ENCODE results near the gene KCTD5. TPM values are rescaled to one million over a fixed set of nuclear protein-coding genes. Genes with fewer than 3 reads are reported as not detected.

The KCTD5 gene
- total and polyA plus RNA-seq, 10 of the 15 experiments (the other 5 are each of a cell fraction or from before 2014, with no cell fraction given), result 0.58 to 56.4 (median 37.3) TPM

- TF ChIP-seq, protein P1, sequence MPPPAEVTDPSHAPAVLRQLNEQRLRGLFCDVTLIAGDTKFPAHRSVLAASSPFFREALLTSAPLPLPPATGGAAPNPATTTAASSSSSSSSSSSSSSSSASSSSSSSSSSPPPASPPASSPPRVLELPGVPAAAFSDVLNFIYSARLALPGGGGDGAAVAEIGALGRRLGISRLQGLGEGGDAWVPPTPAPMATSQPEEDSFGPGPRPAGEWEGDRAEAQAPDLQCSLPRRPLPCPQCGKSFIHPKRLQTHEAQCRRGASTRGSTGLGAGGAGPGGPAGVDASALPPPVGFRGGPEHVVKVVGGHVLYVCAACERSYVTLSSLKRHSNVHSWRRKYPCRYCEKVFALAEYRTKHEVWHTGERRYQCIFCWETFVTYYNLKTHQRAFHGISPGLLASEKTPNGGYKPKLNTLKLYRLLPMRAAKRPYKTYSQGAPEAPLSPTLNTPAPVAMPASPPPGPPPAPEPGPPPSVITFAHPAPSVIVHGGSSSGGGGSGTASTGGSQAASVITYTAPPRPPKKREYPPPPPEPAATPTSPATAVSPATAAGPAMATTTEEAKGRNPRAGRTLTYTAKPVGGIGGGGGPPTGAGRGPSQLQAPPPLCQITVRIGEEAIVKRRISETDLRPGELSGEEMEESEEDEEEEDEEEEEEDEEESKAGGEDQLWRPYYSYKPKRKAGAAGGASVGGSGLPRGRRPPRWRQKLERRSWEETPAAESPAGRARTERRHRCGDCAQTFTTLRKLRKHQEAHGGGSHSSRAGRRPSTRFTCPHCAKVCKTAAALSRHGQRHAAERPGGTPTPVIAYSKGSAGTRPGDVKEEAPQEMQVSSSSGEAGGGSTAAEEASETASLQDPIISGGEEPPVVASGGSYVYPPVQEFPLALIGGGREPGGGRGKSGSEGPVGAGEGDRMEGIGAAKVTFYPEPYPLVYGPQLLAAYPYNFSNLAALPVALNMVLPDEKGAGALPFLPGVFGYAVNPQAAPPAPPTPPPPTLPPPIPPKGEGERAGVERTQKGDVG (CRISPR knock-in tag; IDR thresholded peaks at IDR 0.05), result no peak
- TF ChIP-seq GATAD2B (conservative IDR thresholded peaks at IDR 0.05; ENCODE audit: low read depth) (no peak), ZNF687 (IDR thresholded peaks at IDR 0.05) (no peak), ZNF384 (IDR thresholded peaks at IDR 0.05; ENCODE audit: borderline replicate concordance, low read depth, low read length) (no peak)
These were observed 54.9 kb downstream of the KCTD5 start (continued) for GRCh38 chr16:2737238-2737605.

DNA sequence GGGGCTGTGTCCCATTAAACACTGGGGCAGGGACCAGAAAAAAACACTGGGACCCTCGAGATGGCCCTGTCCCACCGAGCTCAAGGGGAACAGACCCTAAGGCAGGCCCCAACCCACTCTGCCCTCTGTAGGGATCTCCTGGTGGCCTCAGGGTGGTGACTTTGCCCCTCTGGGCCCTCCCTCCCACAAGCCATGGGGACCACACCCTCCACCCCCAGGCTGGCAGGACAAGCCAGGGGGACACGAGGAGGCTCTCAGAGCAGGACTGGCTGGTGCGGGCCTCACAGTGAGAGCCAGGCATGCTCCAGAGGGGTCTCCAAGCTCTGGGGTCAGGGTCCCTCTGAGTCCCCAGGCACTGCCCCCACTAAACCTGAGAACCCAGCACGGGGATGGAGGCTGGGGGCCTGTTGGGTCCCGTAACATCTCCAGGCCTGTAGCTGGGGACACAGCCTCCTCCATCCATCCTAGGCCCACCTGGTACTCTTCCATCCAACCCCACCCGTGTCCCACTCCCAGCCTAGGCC, 55.6 kb downstream of the KCTD5 start:
- ChIA-PET POLR2A (no interaction called here), RAD21 (ENCODE audit: unreplicated experiment) (no interaction called here), CTCF (no interaction called here), SMC1A (ENCODE audit: uncharacterized antibody, unreplicated experiment) (no interaction called here)
- no peaks in the 10 kb centered on the region for H3K9me3 ChIP-seq (replicated peaks; ENCODE audit: control insufficient read depth, insufficient read depth, low read length)
- WGBS (ENCODE audit: insufficient coverage, insufficient replicate concordance, low lambda C conversion rate, missing lambda C conversion rate), result 32% methylated on average over 6 of the region's 7 CpGs
- no peaks in the 10 kb centered on the region for H3K36me3 ChIP-seq (ENCODE audit: control insufficient read depth in 2 of 2, insufficient read depth in 2 of 2, low read length in 1 of 2)
- H3K4me1 ChIP-seq (ENCODE audit: control insufficient read depth, insufficient read depth, low read length), result no peaks in the 10 kb centered on the region
- H3K4me3 ChIP-seq, result no peak overlapping the region
- intact Hi-C loops (cut with micrococcal nuclease; ENCODE audit: unreplicated experiment) (no loop called here), in situ Hi-C loops (cut with MboI) (no loop called here)
- no TSS peak for BruUV-seq (replicated peaks)
- no peak overlapping the region for H2AFZ ChIP-seq (ENCODE audit: control insufficient read depth, low read depth, low read length)
- no peak overlapping the region for H3K27ac ChIP-seq (ENCODE audit: control insufficient read depth, insufficient read depth)
- H3K4me2 ChIP-seq (ENCODE audit: control insufficient read depth, insufficient read depth), result no peak overlapping the region
- H3K27me3 ChIP-seq (replicated peaks in 1 of 2; ENCODE audit: control insufficient read depth in 2 of 2, insufficient read depth in 2 of 2, low read length in 1 of 2), result no peaks in the 10 kb centered on the region
- no peaks in the 10 kb centered on the region for H4K20me1 ChIP-seq (ENCODE audit: control insufficient read depth, insufficient read depth)
- FAIRE-seq (no peak), ATAC-seq (no peak), DNase-seq (ENCODE audit: low read depth, low spot score) (no peak)
- no peaks in the 10 kb centered on the region for H3K79me2 ChIP-seq (ENCODE audit: control insufficient read depth, insufficient read depth, low read length)
- H3K9ac ChIP-seq (ENCODE audit: control insufficient read depth, insufficient read depth, low read length), result no peak overlapping the region
- no peak for TF ChIP-seq RELB (IDR thresholded peaks at IDR 0.05; ENCODE audit: low read depth)
- no peak for TF ChIP-seq STAT3 (IDR thresholded peaks at IDR 0.05; ENCODE audit: low read depth, low read length)
- TF ChIP-seq PBX3 (IDR thresholded peaks at IDR 0.05; ENCODE audit: insufficient replicate concordance, low read depth, low read length), result no peak
- no peak for TF ChIP-seq HDAC2 (IDR thresholded peaks at IDR 0.05)
- TF ChIP-seq JUND (IDR thresholded peaks at IDR 0.05; ENCODE audit: low read depth, low read length), result no peak
- no peak for TF ChIP-seq RAD51 (IDR thresholded peaks at IDR 0.05)
- TF ChIP-seq CEBPB (IDR thresholded peaks at IDR 0.05; ENCODE audit: borderline replicate concordance in 1 of 2, low read depth in 2 of 2, low read length in 2 of 2), result no peak
- no peak for TF ChIP-seq FOXM1 (IDR thresholded peaks at IDR 0.05; ENCODE audit: low read depth, low read length)

Measured in GM12878 (cell line).